ENCODE data around the gene DRAP1.
A peak's percentile ranks its signal among the peaks of the same experiment; 100 is the strongest.

DRAP1 gene

DNA sequence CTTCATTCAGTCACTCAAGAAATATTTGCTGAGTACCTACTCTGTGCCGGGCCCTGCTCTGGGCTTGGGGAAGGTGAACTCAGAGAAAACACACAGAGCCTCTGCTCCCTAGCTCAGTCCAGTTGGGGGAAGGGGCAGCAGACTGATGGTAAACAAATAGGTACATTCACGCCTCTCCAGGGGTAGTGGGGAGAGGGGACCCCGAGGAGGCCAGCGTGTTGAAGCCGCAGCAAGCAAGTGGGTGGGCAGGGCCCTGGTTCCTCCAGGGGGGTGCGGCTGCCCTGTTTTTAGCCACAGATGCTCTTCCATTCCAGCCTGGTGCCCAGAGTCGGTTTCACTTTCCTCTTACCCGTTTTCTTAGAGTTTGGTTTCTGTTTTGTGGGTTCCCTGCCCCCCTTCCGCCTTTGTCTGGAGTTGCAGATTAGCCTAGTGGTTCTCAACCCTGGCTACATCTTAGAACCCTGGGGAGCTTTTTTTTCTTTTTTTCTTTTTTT lies 8.7 kb downstream of the DRAP1 start:
- no peaks in the 10 kb centered on the region for H3K9me2 ChIP-seq (replicated peaks; ENCODE audit: low read depth, low read length)
- no peaks in the 10 kb centered on the region for H3K9me3 ChIP-seq (ENCODE audit: insufficient read depth, low read depth, low read length)
- H3K9ac ChIP-seq (ENCODE audit: low read depth, low read length, poor library complexity, severe bottlenecking), result peak overlapping the region; percentile 55
- H3K4me2 ChIP-seq (ENCODE audit: low read depth, low read length, poor library complexity, severe bottlenecking), result peak overlapping the region; percentile 76
- no peaks in the 10 kb centered on the region for H3K27me3 ChIP-seq (ENCODE audit: insufficient read depth, low read length, poor library complexity, severe bottlenecking)
- H4K20me1 ChIP-seq (ENCODE audit: insufficient read depth, low read length, poor library complexity, severe bottlenecking), result no peaks in the 10 kb centered on the region
- H3K4me1 ChIP-seq (ENCODE audit: insufficient read depth, low read length, poor library complexity, severe bottlenecking), result peaks cover 23% of the 10 kb centered on the region
- TF ChIP-seq EZH2phosphoT487 (IDR thresholded peaks at IDR 0.05; ENCODE audit: borderline replicate concordance), result no peak
- TF ChIP-seq, protein P1, sequence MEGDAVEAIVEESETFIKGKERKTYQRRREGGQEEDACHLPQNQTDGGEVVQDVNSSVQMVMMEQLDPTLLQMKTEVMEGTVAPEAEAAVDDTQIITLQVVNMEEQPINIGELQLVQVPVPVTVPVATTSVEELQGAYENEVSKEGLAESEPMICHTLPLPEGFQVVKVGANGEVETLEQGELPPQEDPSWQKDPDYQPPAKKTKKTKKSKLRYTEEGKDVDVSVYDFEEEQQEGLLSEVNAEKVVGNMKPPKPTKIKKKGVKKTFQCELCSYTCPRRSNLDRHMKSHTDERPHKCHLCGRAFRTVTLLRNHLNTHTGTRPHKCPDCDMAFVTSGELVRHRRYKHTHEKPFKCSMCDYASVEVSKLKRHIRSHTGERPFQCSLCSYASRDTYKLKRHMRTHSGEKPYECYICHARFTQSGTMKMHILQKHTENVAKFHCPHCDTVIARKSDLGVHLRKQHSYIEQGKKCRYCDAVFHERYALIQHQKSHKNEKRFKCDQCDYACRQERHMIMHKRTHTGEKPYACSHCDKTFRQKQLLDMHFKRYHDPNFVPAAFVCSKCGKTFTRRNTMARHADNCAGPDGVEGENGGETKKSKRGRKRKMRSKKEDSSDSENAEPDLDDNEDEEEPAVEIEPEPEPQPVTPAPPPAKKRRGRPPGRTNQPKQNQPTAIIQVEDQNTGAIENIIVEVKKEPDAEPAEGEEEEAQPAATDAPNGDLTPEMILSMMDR (conservative IDR thresholded peaks at IDR 0.05; ENCODE audit: low read length), result no peak
- no peaks in the 10 kb centered on the region for H3K79me2 ChIP-seq (ENCODE audit: insufficient read depth, low read length)
- H3K36me3 ChIP-seq (ENCODE audit: insufficient read depth, low read length), result no peaks in the 10 kb centered on the region
- H2AFZ ChIP-seq (ENCODE audit: low read length), result peak overlapping the region; percentile 72
- H3K4me3 ChIP-seq (ENCODE audit: low read length, poor library complexity, severe bottlenecking), result peak overlapping the region; percentile 58
- peaks cover 3% of the 10 kb centered on the region; the same call in 1 of the 2 replicates for H3F3A ChIP-seq (ENCODE audit: low read depth)

- H3K4me2 ChIP-seq (ENCODE audit: low read depth, low read length, poor library complexity, severe bottlenecking), result peak overlapping the region; percentile 76
- H3K4me3 ChIP-seq (ENCODE audit: low read length, poor library complexity, severe bottlenecking), result peak overlapping the region; percentile 58
- TF ChIP-seq, protein P1 (conservative IDR thresholded peaks at IDR 0.05; ENCODE audit: low read length), result no peak
- TF ChIP-seq EZH2phosphoT487 (IDR thresholded peaks at IDR 0.05; ENCODE audit: borderline replicate concordance), result no peak
- H3K79me2 ChIP-seq (ENCODE audit: insufficient read depth, low read length), result no peaks in the 10 kb centered on the region
- no peaks in the 10 kb centered on the region for H3K27me3 ChIP-seq (ENCODE audit: insufficient read depth, low read length, poor library complexity, severe bottlenecking)
- no peaks in the 10 kb centered on the region for H3K36me3 ChIP-seq (ENCODE audit: insufficient read depth, low read length)
- peaks cover 23% of the 10 kb centered on the region for H3K4me1 ChIP-seq (ENCODE audit: insufficient read depth, low read length, poor library complexity, severe bottlenecking)
- H3K9me3 ChIP-seq (ENCODE audit: insufficient read depth, low read depth, low read length), result no peaks in the 10 kb centered on the region
- no peaks in the 10 kb centered on the region for H4K20me1 ChIP-seq (ENCODE audit: insufficient read depth, low read length, poor library complexity, severe bottlenecking)
- peak overlapping the region; percentile 55 for H3K9ac ChIP-seq (ENCODE audit: low read depth, low read length, poor library complexity, severe bottlenecking)
- H3K9me2 ChIP-seq (replicated peaks; ENCODE audit: low read depth, low read length), result no peaks in the 10 kb centered on the region
- H3F3A ChIP-seq (ENCODE audit: low read depth), result peaks cover 3% of the 10 kb centered on the region; the same call in 1 of the 2 replicates
- no peak overlapping the region for H2AFZ ChIP-seq (ENCODE audit: low read length)
These were observed 9.4 kb downstream of the DRAP1 start for GRCh38 chr11:65928667-65929066.

GRCh38 chr11:65931773-65932557 lies 12.7 kb downstream of the DRAP1 start:
- H3K4me2 ChIP-seq (ENCODE audit: low read depth, low read length, poor library complexity, severe bottlenecking), result peak overlapping the region; percentile 43

More at GRCh38 chr11:65931773-65932557, 12.7 kb downstream of the DRAP1 start:
- no peaks in the 10 kb centered on the region for H3K9me2 ChIP-seq (replicated peaks; ENCODE audit: low read depth, low read length)
- no peak overlapping the region for H3K4me3 ChIP-seq (ENCODE audit: low read length, poor library complexity, severe bottlenecking)
- no peaks in the 10 kb centered on the region for H3K36me3 ChIP-seq (ENCODE audit: insufficient read depth, low read length)
- peaks cover 3% of the 10 kb centered on the region; the same call in 1 of the 2 replicates for H3F3A ChIP-seq (ENCODE audit: low read depth)
- peak overlapping the region; percentile 47 for H2AFZ ChIP-seq (ENCODE audit: low read length)
- no peak for TF ChIP-seq EZH2phosphoT487 (IDR thresholded peaks at IDR 0.05; ENCODE audit: borderline replicate concordance)
- TF ChIP-seq, protein P1 (conservative IDR thresholded peaks at IDR 0.05; ENCODE audit: low read length), result 0 out of 2 replicates have a peak, but pooled peaks have one; percentile 26
- H4K20me1 ChIP-seq (ENCODE audit: insufficient read depth, low read length, poor library complexity, severe bottlenecking), result no peaks in the 10 kb centered on the region
- peaks cover 23% of the 10 kb centered on the region for H3K4me1 ChIP-seq (ENCODE audit: insufficient read depth, low read length, poor library complexity, severe bottlenecking)
- no peaks in the 10 kb centered on the region for H3K27me3 ChIP-seq (ENCODE audit: insufficient read depth, low read length, poor library complexity, severe bottlenecking)
- H3K9me3 ChIP-seq (ENCODE audit: insufficient read depth, low read depth, low read length), result no peaks in the 10 kb centered on the region
- H3K79me2 ChIP-seq (ENCODE audit: insufficient read depth, low read length), result no peaks in the 10 kb centered on the region
- H3K9ac ChIP-seq (ENCODE audit: low read depth, low read length, poor library complexity, severe bottlenecking), result peak overlapping the region; percentile 5
